K562 (cell line): Measurements from ENCODE around the gene RBM25. TPM values are rescaled to one million over a fixed set of nuclear protein-coding genes. Genes with fewer than 3 reads are reported as not detected.

Source experiments
- ARID3A ChIP-seq: IDR thresholded peaks from 2 replicates; pipeline ENCODE4 v1.6.1; 2012; ENCODE audit warnings: low read depth, low read length, improper control_type of control experiment, borderline replicate concordance
- ARID4B ChIP-seq: sonication (generic); formaldehyde crosslinking; IDR thresholded peaks from 2 replicates; pipeline ENCODE4 v1.8.0; 2022; ENCODE audit warnings: mild to moderate bottlenecking, missing genetic modification reagents
- BRD4 ChIP-seq: fragments of 200-600 bp; sonication (generic); IDR thresholded peaks from 2 replicates; pipeline ENCODE4 v1.6.1; 2017; ENCODE audit warnings: inconsistent platforms
- CEBPG ChIP-seq, 3 experiments: fragments of 200-800 bp in 1 of 3; sonication (Bioruptor generic) in 1 of 3; sonication (generic) in 1 of 3; formaldehyde crosslinking in 1 of 3; IDR thresholded peaks in 2 of 3; conservative IDR thresholded peaks in 1 of 3; 2 replicates each; pipeline versions ENCODE4 v1.6.1 to v1.8.0; 2016 to 2022; ENCODE audit warnings: missing compliant biosample characterization in 2 of 3, missing genetic modification characterization in 2 of 3, mild to moderate bottlenecking in 1 of 3, missing genetic modification reagents in 1 of 3
- HDAC1 ChIP-seq, 2 experiments: fragments of 450-650 bp; IDR thresholded peaks; 2 replicates each; pipeline ENCODE4 v1.6.1; 2016 to 2017; ENCODE audit warnings: inconsistent platforms in 1 of 2, mild to moderate bottlenecking in 1 of 2, moderate library complexity in 1 of 2
- NR2C1 ChIP-seq, 2 experiments: fragments of 450-650 bp; IDR thresholded peaks; 2 replicates each; pipeline ENCODE4 v1.6.1; 2017; ENCODE audit warnings: mild to moderate bottlenecking in 2 of 2, antibody characterized with exemption in 1 of 2, inconsistent platforms in 1 of 2, missing compliant biosample characterization in 1 of 2, missing genetic modification characterization in 1 of 2
- NRF1 ChIP-seq, 2 experiments: fragments of 450-650 bp; IDR thresholded peaks in 1 of 2; conservative IDR thresholded peaks in 1 of 2; 2 replicates each; pipeline ENCODE4 v1.6.1; 2014; ENCODE audit warnings: mild to moderate bottlenecking in 2 of 2
- POLR3A ChIP-seq: IDR thresholded peaks from 2 replicates; pipeline ENCODE4 v1.6.1; 2011; ENCODE audit warnings: borderline replicate concordance, mild to moderate bottlenecking, moderate library complexity; ENCODE audit not compliant: insufficient read length, insufficient read depth; ENCODE audit errors: extremely low read depth
- RB1 ChIP-seq: fragments of 450-650 bp; IDR thresholded peaks from 2 replicates; pipeline ENCODE4 v1.6.1; 2017; ENCODE audit warnings: low read depth, mild to moderate bottlenecking
- YY1 ChIP-seq, 3 experiments: IDR thresholded peaks; 2 replicates each; pipeline ENCODE4 v1.6.1; 2011; ENCODE audit warnings: low read length in 2 of 3, mild to moderate bottlenecking in 2 of 3, moderate library complexity in 2 of 3, borderline replicate concordance in 1 of 3, control low read depth in 1 of 3, low read depth in 1 of 3; ENCODE audit not compliant: insufficient read depth in 3 of 3, insufficient replicate concordance in 2 of 3, control insufficient read depth in 1 of 3, insufficient read length in 1 of 3; ENCODE audit errors: extremely low read depth in 1 of 3
- ZNF263 ChIP-seq: sonication (generic); formaldehyde crosslinking; IDR thresholded peaks from 2 replicates; pipeline ENCODE4 v1.8.0; 2022; ENCODE audit warnings: mild to moderate bottlenecking, missing genetic modification reagents, borderline replicate concordance
- ZNF398 ChIP-seq: fragments of 250-450 bp; sonication (Bioruptor Pico); IDR thresholded peaks from 2 replicates; pipeline ENCODE4 v1.8.0; 2021; ENCODE audit warnings: moderate library complexity, mild to moderate bottlenecking, inconsistent platforms
- polyA plus RNA-seq, 8 experiments: library from polyadenylated mRNA; depleted of rRNA in 4 of 8; stranded (reverse) in 5 of 8; unstranded in 3 of 8; fragments of >200 nt; fragmentation: Nextera tagmentation in 2 of 8; fragmentation: Illumina TruSeq in 1 of 8; extraction: Ambion mirVana in 2 of 8; extraction: Trizol in 1 of 8; gene quantifications; 2 replicates each; pipeline versions ENCODE4 v1.2.1 to v1.2.3, GENCODE V29; 2011 to 2014; ENCODE audit warnings: inconsistent platforms in 1 of 8, missing spikeins in 1 of 8
- total RNA-seq, 7 experiments: library from RNA; depleted of rRNA in 6 of 7; stranded (reverse); fragments of >200 nt in 6 of 7; fragmentation: Illumina TruSeq in 2 of 7; extraction: Trizol in 2 of 7; gene quantifications; 2 replicates each; pipeline versions ENCODE4 v1.2.1 to v1.2.3, GENCODE V29; 2011 to 2021; ENCODE audit warnings: low replicate concordance in 1 of 7
- TF ChIP-seq, protein P1 (sequence below), 2 experiments: IDR thresholded peaks; 2 replicates each; pipeline ENCODE4 v1.6.1; 2011; ENCODE audit warnings: borderline replicate concordance in 1 of 2, control low read depth in 1 of 2, low read depth in 1 of 2, low read length in 1 of 2, mild to moderate bottlenecking in 1 of 2, mixed read lengths in 1 of 2, moderate library complexity in 1 of 2; ENCODE audit not compliant: insufficient read depth in 1 of 2, insufficient read length in 1 of 2, poor library complexity in 1 of 2, severe bottlenecking in 1 of 2; ENCODE audit errors: extremely low read depth in 1 of 2

The RBM25 gene
- total and polyA plus RNA-seq, 9 of the 15 experiments (the other 6 are each of a cell fraction or from before 2014, with no cell fraction given) = 28.6 to 80.1 (median 48.1) TPM

DNA sequence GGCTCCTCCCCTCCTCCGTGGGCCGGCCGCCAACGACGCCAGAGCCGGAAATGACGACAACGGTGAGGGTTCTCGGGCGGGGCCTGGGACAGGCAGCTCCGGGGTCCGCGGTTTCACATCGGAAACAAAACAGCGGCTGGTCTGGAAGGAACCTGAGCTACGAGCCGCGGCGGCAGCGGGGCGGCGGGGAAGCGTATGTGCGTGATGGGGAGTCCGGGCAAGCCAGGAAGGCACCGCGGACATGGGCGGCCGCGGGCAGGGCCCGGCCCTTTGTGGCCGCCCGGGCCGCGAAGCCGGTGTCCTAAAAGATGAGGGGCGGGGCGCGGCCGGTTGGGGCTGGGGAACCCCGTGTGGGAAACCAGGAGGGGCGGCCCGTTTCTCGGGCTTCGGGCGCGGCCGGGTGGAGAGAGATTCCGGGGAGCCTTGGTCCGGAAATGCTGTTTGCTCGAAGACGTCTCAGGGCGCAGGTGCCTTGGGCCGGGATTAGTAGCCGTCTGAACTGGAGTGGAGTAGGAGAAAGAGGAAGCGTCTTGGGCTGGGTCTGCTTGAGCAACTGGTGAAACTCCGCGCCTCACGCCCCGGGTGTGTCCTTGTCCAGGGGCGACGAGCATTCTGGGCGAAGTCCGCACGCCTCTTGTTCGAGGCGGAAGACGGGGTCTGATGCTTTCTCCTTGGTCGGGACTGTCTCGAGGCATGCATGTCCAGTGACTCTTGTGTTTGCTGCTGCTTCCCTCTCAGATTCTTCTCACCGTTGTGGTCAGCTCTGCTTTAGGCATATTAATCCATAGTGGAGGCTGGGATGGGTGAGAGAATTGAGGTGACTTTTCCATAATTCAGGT, 78.3 kb downstream of the RBM25 start, which contains the start of gene PSEN1 (continued):
- TF ChIP-seq ZNF398 (CRISPR knock-in tag) = no peak
- peak in 1 of 3 experiments; percentile 16 for TF ChIP-seq YY1 (IDR thresholded peaks at IDR 0.05; ENCODE audit: borderline replicate concordance in 1 of 3, control insufficient read depth in 1 of 3, extremely low read depth in 1 of 3, insufficient read depth in 3 of 3, insufficient read length in 1 of 3, insufficient replicate concordance in 2 of 3, low read depth in 1 of 3, low read length in 2 of 3)
- TF ChIP-seq CEBPG (CRISPR knock-in tag; IDR thresholded peaks at IDR 0.05) = no peak
- TF ChIP-seq CEBPG (tag; conservative IDR thresholded peaks at IDR 0.05 in 1 of 2, IDR thresholded peaks at IDR 0.05 in 1 of 2) = 0 out of 4 replicates have a peak, but pooled peaks of 1 of the 2 experiments have one; percentile 21
- TF ChIP-seq POLR3A = no peak
- peak in 1 of 2 experiments; percentile 64; a peak in 1 of 4 replicates for TF ChIP-seq HDAC1 (IDR thresholded peaks at IDR 0.05)
- 0 out of 2 replicates have a peak, but pooled peaks have one; percentile 12 for TF ChIP-seq RB1
- TF ChIP-seq, protein P1, sequence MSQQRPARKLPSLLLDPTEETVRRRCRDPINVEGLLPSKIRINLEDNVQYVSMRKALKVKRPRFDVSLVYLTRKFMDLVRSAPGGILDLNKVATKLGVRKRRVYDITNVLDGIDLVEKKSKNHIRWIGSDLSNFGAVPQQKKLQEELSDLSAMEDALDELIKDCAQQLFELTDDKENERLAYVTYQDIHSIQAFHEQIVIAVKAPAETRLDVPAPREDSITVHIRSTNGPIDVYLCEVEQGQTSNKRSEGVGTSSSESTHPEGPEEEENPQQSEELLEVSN (IDR thresholded peaks at IDR 0.05; ENCODE audit: borderline replicate concordance in 1 of 2, extremely low read depth in 1 of 2, insufficient read depth in 1 of 2, insufficient read length in 1 of 2, low read depth in 1 of 2, low read length in 1 of 2, poor library complexity in 1 of 2, severe bottlenecking in 1 of 2) = peak; percentile 26 to 60
- peak; percentile 76 for TF ChIP-seq NR2C1 (IDR thresholded peaks at IDR 0.05)
- TF ChIP-seq NR2C1 (tag; IDR thresholded peaks at IDR 0.05) = peak; percentile 85
- TF ChIP-seq ARID3A = no peak
- TF ChIP-seq NRF1 (conservative IDR thresholded peaks at IDR 0.05 in 1 of 2, IDR thresholded peaks at IDR 0.05 in 1 of 2) = peak; percentile 29 to 43; a peak in 3 of 4 replicates
- no peak for TF ChIP-seq BRD4
- TF ChIP-seq ZNF263 = 0 out of 2 replicates have a peak, but pooled peaks have one; percentile 38
- peak; percentile 62; the same call in 1 of the 2 replicates for TF ChIP-seq ARID4B (CRISPR knock-in tag)
